Hepatocyte (in vitro differentiated cells): ENCODE results near the gene SPRN. TPM values are rescaled to one million over a fixed set of nuclear protein-coding genes. Genes with fewer than 3 reads are reported as not detected.

ENCODE experiments used
- DNase-seq: peaks from one replicate; pipeline ENCODE4 v3.0.0-alpha.2; 2016; ENCODE audit warnings: low spot score
- H2AFZ ChIP-seq: fragments of 200-600 bp; sonication (generic); 2 replicates; pipeline ENCODE4 v1.6.0; 2016; ENCODE audit warnings: antibody characterized with exemption, mild to moderate bottlenecking
- H3K27ac ChIP-seq: fragments of 200-600 bp; sonication (generic); 2 replicates; pipeline ENCODE4 v1.5.1; 2016; ENCODE audit warnings: mild to moderate bottlenecking
- H3K27me3 ChIP-seq: fragments of 200-600 bp; sonication (generic); 2 replicates; pipeline ENCODE4 v1.6.1; 2016
- H3K36me3 ChIP-seq: fragments of 200-600 bp; sonication (generic); replicated peaks from 2 replicates; pipeline ENCODE4 v1.5.1; 2016; ENCODE audit warnings: low read depth; ENCODE audit not compliant: insufficient read depth
- H3K4me1 ChIP-seq: fragments of 200-600 bp; sonication (generic); 2 replicates; pipeline ENCODE4 v1.5.1; 2016; ENCODE audit warnings: mild to moderate bottlenecking, moderate library complexity; ENCODE audit not compliant: insufficient read depth
- H3K4me2 ChIP-seq: fragments of 200-600 bp; sonication (generic); 2 replicates; pipeline ENCODE4 v1.6.0; 2016
- H3K4me3 ChIP-seq: fragments of 200-600 bp; sonication (generic); 2 replicates; pipeline ENCODE4 v1.5.1; 2016; ENCODE audit warnings: mild to moderate bottlenecking
- H3K79me2 ChIP-seq: fragments of 200-600 bp; sonication (generic); 2 replicates; pipeline ENCODE4 v1.6.0; 2017; ENCODE audit warnings: mild to moderate bottlenecking
- H3K9me2 ChIP-seq: fragments of 200-600 bp; sonication (generic); replicated peaks from 2 replicates; pipeline ENCODE4 v1.6.0; 2017; ENCODE audit warnings: mild to moderate bottlenecking; ENCODE audit not compliant: insufficient read depth
- H3K9me3 ChIP-seq: fragments of 200-600 bp; sonication (generic); 2 replicates; pipeline ENCODE4 v1.5.1; 2016; ENCODE audit warnings: low read depth, mild to moderate bottlenecking
- H4K20me1 ChIP-seq: fragments of 200-600 bp; sonication (generic); 2 replicates; pipeline ENCODE4 v1.6.0; 2016; ENCODE audit warnings: mild to moderate bottlenecking; ENCODE audit not compliant: insufficient read depth, poor library complexity, severe bottlenecking
- CTCF ChIP-seq: fragments of 200-600 bp; sonication (generic); IDR thresholded peaks from 2 replicates; pipeline ENCODE4 v1.5.1; 2016; ENCODE audit warnings: antibody characterized with exemption, mild to moderate bottlenecking; ENCODE audit not compliant: poor library complexity
- EZH2 ChIP-seq: fragments of 200-600 bp; sonication (generic); IDR thresholded peaks from 2 replicates; pipeline ENCODE4 v1.6.1; 2016; ENCODE audit warnings: antibody characterized with exemption, mild to moderate bottlenecking, borderline replicate concordance
- EZH2phosphoT487 ChIP-seq: fragments of 200-600 bp; sonication (generic); IDR thresholded peaks from one replicate; pipeline ENCODE4 v1.6.1; 2018; ENCODE audit warnings: antibody characterized with exemption, mild to moderate bottlenecking, low read depth, moderate library complexity; ENCODE audit not compliant: unreplicated experiment, severe bottlenecking
- WGBS: methylation state at CpG from one replicate; pipeline ENCODE4 v1.1.6; 2016; ENCODE audit warnings: low lambda C conversion rate; ENCODE audit errors: missing lambda C conversion rate; 5-methylcytosine and 5-hydroxymethylcytosine counted together
- polyA plus RNA-seq: library from polyadenylated mRNA; unstranded; fragments of >200 nt; fragmentation: Nextera tagmentation; extraction: Ambion mirVana; gene quantifications from 2 replicates; pipeline ENCODE4 v1.2.1, GENCODE V29; 2016
- total RNA-seq: library from RNA; depleted of rRNA; stranded (reverse); fragments of >200 nt; gene quantifications from 2 replicates; pipeline ENCODE4 v1.2.3, GENCODE V29; 2014

Gene SPRN
- total and polyA plus RNA-seq, 2 experiments from 2014 or later, result 0.97 to 2.7 TPM

GRCh38 chr10:133405272-133405671 lies 19.2 kb downstream of the SPRN start:
- no peak for DNase-seq
- H3K36me3 ChIP-seq, result peaks cover 7% of the 10 kb centered on the region
- no peak overlapping the region for H3K27ac ChIP-seq
- WGBS, result 79% methylated on average over 2 of the region's 2 CpGs
- no peak overlapping the region for H3K4me2 ChIP-seq
- no peaks in the 10 kb centered on the region for H3K27me3 ChIP-seq
- H3K9me3 ChIP-seq, result no peaks in the 10 kb centered on the region
- no peaks in the 10 kb centered on the region for H4K20me1 ChIP-seq
- no peak overlapping the region for H3K4me3 ChIP-seq
- H3K4me1 ChIP-seq, result no peaks in the 10 kb centered on the region
- peaks cover 64% of the 10 kb centered on the region for H3K79me2 ChIP-seq
- H3K9me2 ChIP-seq, result no peaks in the 10 kb centered on the region
- TF ChIP-seq CTCF, result no peak
- TF ChIP-seq EZH2, result no peak
- TF ChIP-seq EZH2phosphoT487, result no peak
- no peak overlapping the region for H2AFZ ChIP-seq

- Histone ChIP-seq H3K4me3 (no peak overlapping the region), H3K27ac (no peak overlapping the region), H3K79me2 (peaks cover 53% of the 10 kb centered on the region), H2AFZ (no peak overlapping the region), H3K4me2 (no peak overlapping the region), H3K9me2 (no peaks in the 10 kb centered on the region), H3K27me3 (no peaks in the 10 kb centered on the region), H3K4me1 (no peaks in the 10 kb centered on the region), H4K20me1 (no peaks in the 10 kb centered on the region), H3K9me3 (no peaks in the 10 kb centered on the region), H3K36me3 (peaks cover 7% of the 10 kb centered on the region)
- no peak for DNase-seq
- TF ChIP-seq EZH2 (no peak), CTCF (no peak), EZH2phosphoT487 (no peak)
- 92% methylated on average over 5 of the region's 5 CpGs for WGBS
Measured at GRCh38 chr10:133403784-133404183, 20.6 kb downstream of the SPRN start.

- H3K27ac ChIP-seq, result no peak overlapping the region
- no peaks in the 10 kb centered on the region for H3K4me1 ChIP-seq
- no peaks in the 10 kb centered on the region for H3K9me3 ChIP-seq
- no peaks in the 10 kb centered on the region for H4K20me1 ChIP-seq
- no peaks in the 10 kb centered on the region for H3K27me3 ChIP-seq
- H3K36me3 ChIP-seq, result peaks cover 7% of the 10 kb centered on the region
- H2AFZ ChIP-seq, result no peak overlapping the region
- no peak overlapping the region for H3K4me3 ChIP-seq
- no peak overlapping the region for H3K4me2 ChIP-seq
- no peak for DNase-seq
- TF ChIP-seq EZH2 (no peak), CTCF (no peak), EZH2phosphoT487 (no peak)
- H3K9me2 ChIP-seq, result no peaks in the 10 kb centered on the region
- 89% methylated on average over 16 of the region's 16 CpGs for WGBS
- H3K79me2 ChIP-seq, result peaks cover 53% of the 10 kb centered on the region
Measured at GRCh38 chr10:133403359-133403758, 21.1 kb downstream of the SPRN start.
